Activated CD4-positive, alpha-beta T cell treated with anti-CD3 and anti-CD28 coated beads, Interleukin-2, Interleukin-6, amounts not matched to agents 100 ng/mL and 50 ng/mL, durations not matched to agents 16 hours and 8 hours (primary cell): ENCODE results near the gene EHF.
"Not testable (repeated sequence)": the region's sequence is repeated elsewhere in the genome, so short reads cannot be mapped to it uniquely, and the experiment has no call there.

Experiments
- DNase-seq: peaks from one replicate; pipeline ENCODE4 v3.0.0-alpha.2; 2020

Gene EHF

DNA sequence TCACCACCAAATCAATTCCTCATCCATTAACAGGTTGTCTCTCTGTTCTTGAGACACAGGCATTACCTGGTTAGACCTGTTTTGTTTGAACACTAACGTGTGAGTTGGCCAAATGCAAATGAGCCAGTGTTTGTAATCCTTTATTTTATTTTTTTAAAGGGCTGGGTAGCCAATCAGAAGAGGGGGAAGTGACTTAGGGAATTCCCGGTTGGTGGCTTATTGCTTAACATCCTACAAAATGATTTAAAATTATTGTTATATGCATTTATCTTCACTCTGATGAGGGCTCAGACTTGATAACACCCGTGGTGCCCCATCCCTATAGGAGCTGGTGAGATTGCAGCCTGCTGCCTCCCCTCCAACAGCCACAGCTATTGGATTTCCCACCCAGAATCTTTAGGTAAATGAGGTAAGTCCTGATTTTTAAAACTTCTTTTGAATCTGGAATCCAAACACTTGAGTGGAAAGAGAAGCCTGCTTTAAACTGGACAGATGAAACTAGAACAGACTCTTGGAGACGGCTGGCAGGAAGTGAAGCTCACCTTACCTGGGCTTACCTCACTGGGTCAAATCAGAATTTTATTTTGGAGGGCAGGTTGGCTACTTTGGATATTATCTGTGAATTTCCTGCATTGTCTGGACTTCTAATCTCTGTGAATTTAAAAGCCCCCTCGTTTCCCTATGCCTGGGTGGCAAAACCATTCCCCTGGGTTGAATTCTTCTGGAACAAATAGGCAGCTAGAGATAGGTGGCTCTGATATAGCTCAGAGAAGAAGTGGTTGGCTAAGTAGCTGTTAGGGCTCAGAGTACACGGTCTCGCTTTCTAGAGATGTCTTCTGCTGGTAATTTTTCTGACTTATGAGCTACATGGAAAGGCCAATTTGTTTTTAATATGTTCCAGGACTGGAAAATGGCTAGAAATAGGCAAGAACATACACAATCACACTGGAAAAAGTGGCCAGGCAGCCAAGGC, at the start of gene EHF:
Gene EHF (plus strand): TSS at position 274 of the 973 bp plus-strand sequence. CDS start 21,538 bp downstream, outside the sequence.
- no peak for DNase-seq

DNA sequence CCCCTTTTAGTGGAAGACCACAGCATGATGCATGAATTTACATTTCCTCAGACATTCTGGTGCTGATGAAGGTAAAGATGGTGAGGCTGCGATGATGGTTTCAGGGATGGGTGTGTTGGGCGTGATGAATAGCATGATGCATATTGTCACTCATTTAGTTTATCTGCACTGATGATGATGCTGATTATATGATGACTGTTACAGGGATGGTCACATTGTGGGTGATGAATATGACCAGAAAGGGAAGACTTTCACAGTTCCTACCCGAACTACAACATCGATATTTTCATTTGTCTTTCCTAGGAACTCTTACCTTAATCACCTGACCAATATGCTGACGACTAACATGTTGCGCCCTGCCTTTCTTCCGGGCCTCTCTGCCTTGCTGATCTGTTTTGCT, 47.4 kb upstream of the EHF start:
- DNase-seq = no peak

DNA sequence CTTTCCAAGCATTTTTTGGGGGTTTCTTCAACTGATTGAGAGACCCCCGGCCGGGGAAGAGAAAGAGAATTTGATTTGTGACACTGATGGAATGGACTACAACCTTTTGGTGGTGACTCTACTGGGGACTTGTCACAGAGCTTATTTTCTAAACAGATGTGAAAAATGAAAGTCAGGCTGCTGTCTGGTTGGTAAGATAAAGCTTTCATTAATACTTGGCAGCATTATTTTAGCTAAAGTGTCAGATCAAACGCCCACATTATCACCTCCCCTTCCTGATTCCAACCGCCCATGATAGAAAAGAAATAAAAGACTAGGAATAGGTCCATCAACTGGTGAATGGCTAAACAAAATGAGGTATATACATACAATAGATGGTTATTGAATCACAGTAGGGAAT, 45.6 kb upstream of the EHF start:
- no peak for DNase-seq

DNA sequence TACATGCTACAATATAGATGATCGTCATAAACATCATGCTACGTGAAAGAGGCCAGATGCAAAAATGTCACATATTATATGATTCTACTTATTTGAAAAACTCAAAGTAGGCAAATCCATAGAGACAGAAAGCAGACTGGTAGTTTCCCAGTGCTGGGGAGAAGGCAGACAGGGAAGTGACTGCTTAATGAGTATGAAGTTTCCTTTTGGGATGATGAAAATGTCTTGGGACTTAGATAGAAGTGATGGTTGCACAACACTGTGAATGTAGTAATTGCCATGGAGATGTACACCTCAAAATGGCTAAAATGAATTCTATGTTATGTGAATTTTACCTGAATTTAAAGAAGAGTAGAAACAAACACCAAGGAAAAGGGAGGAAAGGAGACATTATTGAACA, 45.2 kb upstream of the EHF start:
- no peak for DNase-seq

DNA sequence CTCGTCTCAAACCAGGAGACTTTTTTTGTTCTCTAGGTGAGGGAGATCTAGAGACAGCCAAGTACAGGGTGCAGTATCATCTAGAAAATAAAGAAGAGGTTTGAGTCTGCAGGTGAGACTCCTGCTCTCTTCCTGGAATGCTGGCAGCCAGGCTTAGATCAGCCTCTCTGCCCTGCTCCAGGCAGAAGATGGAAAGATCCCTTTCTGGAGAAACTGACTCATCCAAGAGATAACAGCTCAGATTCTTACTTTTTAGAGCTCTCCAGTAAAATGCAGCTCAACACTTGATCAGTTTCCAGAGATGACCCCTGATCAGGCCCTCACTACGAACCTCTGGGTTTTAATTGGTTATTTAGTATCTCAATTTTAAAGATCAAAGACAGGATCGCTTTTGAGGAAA, 44.6 kb upstream of the EHF start:
- DNase-seq = no peak

DNA sequence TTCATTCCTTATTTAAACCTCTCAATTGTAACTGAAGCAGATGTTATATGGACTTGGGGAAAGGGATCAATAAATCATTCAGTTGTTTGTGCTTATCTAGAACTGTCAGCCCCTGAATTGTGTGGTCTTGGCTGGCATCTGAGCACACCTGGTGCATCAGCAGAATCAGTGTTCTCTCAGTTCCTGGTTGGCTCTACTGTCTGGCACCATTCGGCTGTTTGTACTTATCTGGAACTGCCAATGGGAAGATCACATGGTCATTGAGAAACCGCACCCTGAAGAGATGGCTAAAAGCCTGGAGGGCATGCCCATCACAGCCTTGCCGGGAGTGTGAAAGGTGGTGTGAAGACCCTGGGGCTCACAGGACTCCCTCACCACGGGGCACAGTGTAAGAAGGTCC, 37.1 kb upstream of the EHF start:
- DNase-seq = no peak

DNA sequence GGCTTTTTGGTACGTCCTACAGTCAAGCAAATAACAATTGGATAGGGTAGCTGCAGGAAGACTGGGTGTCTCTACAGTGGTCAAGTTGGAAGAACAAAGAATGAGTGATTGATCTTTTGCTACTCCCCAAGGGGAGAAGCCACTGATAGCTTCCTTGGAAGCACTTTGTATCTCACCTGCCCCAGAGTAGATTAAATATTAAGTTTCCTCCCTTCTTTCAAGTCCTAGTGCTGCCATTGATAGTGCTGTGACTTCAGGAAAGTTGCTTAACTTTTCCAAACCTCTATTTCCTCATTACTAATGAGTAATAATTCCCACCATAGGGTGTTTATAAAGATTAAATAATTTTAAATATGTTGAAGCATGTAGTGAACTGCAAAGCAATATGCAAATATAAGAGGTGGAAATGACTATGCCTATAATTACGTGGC, 35.6 kb upstream of the EHF start:
- no peak for DNase-seq

DNA sequence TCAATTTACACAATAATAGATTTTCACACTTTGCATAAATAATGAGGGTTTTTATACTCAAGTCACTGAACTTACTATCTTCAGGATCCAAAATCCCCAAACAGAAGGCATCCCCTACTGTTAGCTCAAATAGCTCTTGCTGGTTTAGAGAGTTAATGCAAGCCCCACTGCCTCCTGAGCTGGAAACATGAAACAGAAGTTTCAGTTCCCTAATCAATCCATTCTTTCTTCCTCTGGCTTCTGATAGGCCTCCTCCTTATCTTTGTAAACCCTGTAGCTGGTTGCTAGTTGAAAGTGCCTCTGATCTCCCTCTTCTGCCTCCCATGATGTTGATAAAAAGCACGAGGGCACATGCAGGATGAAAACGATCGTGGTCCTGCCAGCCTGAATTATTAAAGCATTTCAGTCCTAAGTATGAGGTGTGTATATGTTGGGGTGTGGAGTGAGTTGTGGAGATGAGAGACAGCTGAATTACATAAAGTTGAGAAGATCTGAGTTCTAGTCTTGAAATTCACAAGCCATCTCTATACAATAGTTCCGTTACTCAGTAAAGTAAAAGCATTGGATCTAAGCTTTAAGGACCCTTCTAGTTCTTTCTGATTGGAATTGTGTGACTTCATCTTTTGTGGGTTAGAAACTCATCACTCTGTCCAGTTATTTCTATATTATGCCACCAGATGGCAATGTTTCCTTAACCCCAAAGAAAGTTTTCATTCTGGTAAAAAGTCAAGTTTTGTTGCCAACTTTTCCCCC, 35.0 kb upstream of the EHF start:
- DNase-seq = peak; percentile 28

DNA sequence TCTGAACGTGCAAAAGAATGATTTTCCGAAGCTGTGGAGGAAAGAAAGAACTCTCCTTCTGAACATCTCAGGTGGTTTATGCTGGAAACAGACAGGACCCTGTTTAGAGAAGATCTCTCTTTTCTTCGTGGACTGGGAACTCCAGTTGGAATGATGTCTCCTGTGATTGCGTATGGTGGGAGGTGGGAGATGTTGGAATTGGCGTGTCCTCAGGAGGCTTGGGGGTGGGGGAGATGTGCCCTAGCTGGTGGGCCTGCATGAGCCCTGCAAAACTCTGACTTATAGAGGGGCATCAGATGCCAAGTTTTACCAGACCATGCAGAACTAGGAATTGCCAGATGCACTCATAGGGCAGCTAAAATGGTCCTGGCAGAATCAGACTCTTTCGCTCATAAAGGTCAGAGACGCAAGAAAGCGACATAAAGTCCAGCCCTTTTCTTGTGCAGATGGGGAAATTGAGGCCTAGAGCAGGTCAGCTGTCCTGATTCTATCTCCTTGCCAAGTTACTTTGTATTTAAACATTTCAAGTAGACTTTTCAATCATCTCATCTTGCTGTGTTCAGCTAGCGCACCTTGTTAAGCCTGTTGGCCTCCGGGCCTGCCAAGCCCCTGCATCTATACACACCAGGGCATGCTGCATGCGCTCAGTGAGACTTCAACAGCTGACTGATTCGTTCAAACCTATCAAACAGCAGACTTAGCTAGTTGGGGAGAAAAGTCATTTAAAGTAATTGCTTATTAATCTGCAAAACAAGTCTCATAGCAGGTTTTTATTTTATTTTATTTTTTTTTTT, 34.2 kb upstream of the EHF start:
- no peak for DNase-seq

DNA sequence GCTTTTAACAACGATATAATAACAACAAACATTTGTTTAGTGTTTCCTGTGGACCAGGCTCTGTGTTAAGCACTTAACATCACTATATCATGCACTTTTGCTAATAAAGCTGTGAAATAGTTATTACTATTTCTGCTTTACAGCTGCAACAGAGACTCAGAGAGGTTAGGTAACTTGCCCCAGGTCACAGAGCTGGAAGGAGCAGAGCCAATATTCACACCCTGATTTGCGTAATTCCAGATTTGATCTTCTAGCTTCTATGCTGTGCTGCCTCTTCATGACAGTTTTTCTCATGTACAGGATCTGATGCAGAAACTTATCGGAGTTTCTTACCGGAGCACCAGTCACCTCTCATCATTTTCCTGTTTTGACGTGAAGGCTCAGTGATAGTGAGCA, 33.6 kb upstream of the EHF start:
- no peak for DNase-seq

DNA sequence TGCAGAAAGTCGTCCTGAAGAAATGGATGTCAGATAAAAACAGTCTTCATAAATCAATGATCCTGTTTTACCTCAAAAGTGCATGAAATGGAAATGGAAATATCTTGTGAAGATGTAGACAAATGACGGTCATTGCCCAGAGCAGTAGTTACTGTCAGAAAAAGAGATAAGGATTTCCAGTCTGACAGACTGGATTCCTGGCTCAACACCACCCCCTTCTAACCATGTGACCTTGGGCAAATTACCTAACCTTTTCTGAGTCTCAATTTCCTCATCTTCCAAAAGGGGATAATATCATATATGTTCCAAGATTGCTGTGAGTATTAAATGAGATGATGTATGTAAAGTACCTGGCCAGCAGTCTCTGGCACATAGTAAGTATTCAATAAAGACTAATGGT, 32.9 kb upstream of the EHF start:
- DNase-seq = no peak

DNA sequence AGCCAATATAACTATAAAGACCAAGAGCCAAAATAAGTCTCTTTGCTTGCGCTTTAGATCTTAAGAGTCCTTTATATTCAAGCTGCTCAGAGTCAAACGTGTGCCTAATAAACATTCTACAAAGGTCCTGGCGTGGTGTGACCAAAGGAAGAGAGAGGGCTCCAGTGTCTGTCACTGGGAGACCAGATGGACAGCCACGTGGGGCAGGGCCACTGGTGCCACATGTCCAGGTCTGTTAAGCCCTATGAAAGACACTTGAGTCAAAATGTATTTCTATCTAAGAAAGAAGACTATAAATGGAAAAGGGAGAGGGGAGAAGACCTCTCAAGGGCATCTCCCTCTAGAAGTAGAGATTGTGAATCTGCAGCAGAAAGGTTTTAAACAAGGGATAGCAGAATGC, 32.2 kb upstream of the EHF start:
- DNase-seq = no peak

DNA sequence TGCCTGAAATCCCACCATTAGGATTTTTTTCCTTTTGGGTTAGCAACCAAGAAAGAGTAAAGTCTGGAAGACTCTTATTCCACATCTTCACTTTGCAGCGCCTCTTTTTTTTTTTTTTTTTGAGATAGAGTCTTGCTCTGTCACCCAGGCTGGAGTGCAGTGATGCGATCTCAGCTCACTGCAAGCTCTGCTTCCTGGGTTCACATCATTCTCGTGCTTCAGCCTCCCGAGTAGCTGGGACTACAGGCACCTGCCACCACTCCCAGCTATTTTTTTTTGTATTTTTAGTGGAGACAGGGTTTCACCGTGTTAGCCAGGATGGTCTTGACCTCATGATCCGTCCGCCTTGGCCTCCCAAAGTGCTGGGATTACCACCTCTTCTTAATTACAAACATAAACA, 31.7 kb upstream of the EHF start:
- DNase-seq = not testable (repeated sequence)

DNA sequence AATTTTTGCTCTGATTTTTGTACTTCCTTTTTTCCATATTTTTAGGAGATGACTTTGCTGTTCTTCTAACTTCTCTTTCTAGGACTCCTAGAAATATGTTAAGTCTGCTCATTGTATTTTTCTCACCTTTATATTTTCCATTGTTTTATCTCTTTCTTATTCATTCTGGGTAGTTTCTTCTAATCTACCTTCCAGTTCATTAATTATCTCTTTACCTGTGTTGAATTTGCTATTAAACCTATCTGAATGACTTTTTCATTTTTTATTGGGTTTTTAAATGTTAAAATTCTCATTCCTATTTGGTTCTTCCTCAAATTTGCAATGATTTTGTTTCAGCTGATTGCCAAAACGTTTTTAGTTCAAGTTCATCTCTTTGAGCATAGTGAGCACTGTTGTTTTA, 27.8 kb upstream of the EHF start:
- DNase-seq = no peak

DNA sequence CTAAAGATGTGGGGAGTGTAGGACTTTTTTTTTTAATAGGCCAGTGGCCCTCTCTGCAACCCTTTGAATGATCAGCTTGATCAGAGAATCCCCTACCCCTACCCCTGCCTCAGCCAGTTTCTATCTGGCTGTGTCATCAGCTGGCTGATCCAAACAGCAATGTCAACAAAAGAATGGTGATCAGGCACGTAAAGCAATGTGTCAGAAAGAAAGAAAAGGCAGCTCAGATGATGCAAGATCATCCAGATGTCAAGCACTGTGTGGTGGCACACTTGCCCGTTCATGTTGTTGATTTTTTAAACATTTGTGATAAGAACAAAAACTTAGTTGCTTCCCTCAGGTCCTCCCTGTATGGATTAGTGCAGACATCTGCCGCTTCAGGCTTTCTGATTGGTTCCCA, 26.3 kb upstream of the EHF start:
- no peak for DNase-seq

DNA sequence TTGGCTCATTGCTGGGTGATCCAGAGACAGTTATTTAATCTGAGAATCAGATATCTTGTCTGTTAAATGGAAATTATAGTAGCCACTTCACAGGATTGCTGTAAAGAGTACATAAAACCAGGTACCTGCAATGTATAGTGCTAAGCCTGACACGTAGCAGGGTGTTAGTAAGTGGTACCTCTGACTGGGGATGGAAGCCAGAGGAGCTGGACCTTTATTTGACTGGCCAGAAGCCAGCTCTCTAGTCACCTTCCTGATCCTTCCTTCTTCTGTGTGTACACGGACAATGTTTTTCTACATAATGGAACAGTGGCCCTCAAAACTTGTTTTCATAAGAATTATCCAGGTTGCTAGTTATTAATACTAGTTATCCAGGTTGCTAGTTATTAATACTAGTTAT, 25.5 kb upstream of the EHF start:
- no peak for DNase-seq

DNA sequence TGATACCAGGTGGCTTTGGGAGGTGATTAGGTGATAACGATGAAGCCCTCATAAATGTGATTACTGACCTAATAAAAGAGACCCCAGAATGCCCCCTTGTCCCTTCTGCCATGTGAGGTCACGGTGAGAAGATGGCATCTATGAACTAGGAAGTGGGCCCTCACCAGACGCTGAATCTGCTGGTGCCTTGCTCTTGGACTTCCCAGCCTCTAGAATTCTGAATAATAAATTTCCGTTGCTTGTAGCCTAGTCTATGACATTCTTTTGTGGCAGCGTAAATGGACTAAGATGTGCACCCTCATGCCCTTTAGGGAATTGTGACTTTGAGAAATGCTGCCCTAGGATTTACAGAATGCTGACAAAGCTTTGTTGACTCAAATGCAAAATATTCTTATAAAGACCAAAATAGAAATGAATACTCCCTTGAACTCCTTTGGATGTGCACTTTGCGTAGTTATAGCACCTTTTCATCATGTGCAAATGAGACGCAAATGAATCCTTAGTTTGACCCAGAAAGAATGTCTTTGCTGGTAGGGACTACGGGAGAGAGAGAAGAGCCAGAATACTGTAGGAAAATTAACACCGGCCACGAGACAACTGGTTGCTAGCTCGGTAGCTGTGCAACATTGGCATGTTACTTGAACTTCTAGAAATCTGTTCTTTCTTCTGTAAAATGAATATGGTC, 24.8 kb upstream of the EHF start:
- DNase-seq = no peak

DNA sequence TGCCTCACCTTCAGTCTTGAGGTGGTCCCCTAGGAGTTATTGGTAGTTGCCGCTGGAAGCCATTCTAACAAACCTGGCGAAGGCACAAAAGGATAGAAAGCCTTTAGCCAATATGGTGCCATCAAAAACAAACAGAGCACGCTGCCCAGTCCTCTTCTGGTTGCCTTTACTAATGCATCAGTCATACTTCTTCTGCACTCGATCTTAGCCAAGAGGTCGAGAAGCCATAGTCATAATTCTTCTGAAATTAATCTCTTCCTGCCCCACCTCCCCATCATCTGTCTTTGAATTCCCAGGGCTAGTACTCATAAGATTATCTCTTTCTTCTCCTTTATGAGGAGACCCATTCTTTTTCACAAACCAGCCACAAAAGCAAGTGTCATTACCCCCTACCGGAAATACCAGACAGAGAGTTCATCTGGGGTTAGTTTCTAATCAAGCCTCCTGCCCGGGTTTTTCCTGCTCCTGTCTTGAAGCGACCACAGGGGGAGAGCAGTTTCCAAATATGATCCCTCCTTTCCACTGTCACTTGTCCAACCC, 21.4 kb upstream of the EHF start:
- no peak for DNase-seq

DNA sequence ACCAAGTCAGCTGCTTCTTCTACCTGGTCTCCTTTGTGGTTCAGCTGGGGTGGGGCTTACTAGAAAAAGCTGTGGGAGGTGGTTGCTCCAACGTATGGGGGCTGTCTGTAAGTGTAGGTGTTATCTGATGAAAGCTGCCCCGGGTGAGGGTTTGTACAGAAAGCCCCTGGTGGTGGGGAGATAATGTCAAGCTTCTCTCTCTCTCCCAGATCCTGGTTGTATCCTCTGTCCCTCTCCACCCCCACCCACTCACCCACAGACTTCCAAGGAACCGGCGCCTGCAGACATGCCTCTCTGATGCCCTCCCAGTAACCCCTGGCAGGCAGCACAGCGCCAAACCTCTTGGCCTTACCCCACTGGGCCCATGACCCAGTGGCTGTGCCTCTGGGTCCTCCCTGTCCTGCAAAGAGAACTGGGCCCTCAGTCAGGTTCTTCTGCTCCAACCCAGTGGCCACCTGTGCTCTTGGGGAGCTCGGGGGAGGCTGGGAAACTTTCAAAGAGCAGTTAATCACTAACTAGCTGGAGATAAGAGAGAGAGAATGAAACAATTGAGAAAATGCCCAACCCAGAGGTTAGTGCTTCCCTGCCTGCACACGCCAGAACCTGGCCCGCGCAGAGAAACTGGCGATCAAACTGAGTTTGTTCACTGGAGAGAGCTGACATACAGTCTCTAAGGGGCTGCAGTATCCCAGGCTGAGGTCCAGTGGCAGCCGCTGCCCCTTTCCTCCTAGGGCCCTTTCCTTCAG, 20.4 kb upstream of the EHF start:
- no peak for DNase-seq

DNA sequence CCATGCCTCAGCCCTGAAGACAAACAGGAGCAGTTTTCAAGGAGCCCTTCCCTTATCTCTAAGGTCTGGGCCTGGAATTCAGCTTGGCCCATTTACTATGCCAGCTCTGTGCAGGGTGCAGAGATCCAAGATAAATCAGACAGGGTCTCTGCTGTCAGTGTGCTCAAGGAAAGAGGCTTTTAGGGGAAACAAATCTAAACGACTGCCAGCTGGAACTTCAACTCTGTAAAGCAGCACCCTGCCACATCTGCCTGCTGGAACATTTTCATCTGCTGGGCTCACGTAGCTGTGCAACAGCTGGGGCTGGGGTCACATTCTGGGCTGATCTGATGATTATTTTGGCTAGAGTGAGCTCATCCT, 19.8 kb upstream of the EHF start:
- no peak for DNase-seq

DNA sequence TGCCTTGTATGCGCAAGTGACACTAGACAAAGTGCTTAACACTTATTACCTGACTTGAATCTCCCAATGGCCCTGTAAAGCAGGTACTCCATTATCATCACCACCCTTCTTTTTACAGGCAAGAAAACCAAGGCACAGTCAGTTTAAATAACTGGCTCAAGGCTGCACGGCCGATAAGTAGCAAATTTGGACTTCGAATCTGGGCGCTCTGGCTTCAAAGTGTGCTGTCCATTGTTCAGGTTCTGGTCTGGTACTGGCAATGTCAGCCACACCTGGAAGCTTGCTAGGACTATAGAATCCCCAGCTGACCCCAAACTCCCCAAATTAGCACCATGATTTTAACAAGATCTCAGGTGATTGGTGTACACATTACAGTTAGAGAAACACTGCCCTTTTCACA, 19.3 kb upstream of the EHF start:
- no peak for DNase-seq

DNA sequence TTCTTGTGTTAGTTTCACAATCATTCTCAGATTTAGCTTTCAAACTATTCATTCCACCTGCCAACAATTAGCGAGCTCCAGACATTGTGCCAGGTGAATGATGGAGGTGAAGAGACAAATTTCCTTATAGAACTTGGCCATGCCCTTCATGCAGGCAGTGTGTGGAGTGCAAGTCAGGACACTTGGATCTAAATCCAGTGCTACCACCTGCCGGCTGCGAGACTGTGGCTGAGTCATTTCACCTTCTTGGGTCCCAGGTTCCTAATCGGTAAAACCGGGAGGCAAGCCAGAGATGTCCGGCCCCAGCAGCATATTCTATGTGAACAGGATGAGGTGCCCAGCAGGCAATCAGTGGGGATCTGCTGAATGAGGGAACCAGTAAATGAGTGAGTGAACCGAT, 18.6 kb upstream of the EHF start:
- DNase-seq = no peak
